HepG2 (cell line): ENCODE results near the gene PFKFB2.

Experiments
- MEIS2 ChIP-seq: sonication (generic); formaldehyde crosslinking; IDR thresholded peaks from 2 replicates; pipeline ENCODE4 v1.9.0; 2021; ENCODE audit warnings: mild to moderate bottlenecking, missing genetic modification reagents
- SALL2 ChIP-seq: sonication (generic); formaldehyde crosslinking; IDR thresholded peaks from 2 replicates; pipeline ENCODE4 v1.8.1; 2023; ENCODE audit warnings: mild to moderate bottlenecking, missing genetic modification reagents, inconsistent platforms
- ZNF615 ChIP-seq: sonication (generic); formaldehyde crosslinking; IDR thresholded peaks from 2 replicates; pipeline ENCODE4 v1.5.0; 2020; ENCODE audit warnings: mild to moderate bottlenecking, missing genetic modification reagents, borderline replicate concordance
- ZNF777 ChIP-seq: sonication (generic); formaldehyde crosslinking; IDR thresholded peaks from 2 replicates; pipeline ENCODE4 v1.4.0; 2020; ENCODE audit warnings: missing genetic modification reagents

- no peak for TF ChIP-seq ZNF777 (CRISPR knock-in tag)
- TF ChIP-seq SALL2 (CRISPR knock-in tag): no peak
- TF ChIP-seq ZNF615 (CRISPR knock-in tag): no peak
- no peak for TF ChIP-seq MEIS2
Measured at GRCh38 chr1:207076181-207076955, 23.3 kb downstream of the PFKFB2 start.
